ENCODE results near the gene CENPX.

- TF ChIP-seq GLIS3 (CRISPR knock-in tag; IDR thresholded peaks at IDR 0.05): no peak
- TF ChIP-seq CSRNP3 (CRISPR knock-in tag; IDR thresholded peaks at IDR 0.05): no peak
- no peak for TF ChIP-seq TCF4 (CRISPR knock-in tag; IDR thresholded peaks at IDR 0.05; ENCODE audit: borderline replicate concordance)
- TF ChIP-seq OSR1 (CRISPR knock-in tag; IDR thresholded peaks at IDR 0.05): no peak
- TF ChIP-seq ARNTL (CRISPR knock-in tag; IDR thresholded peaks at IDR 0.05; ENCODE audit: borderline replicate concordance, low read depth): no peak
- no peak for TF ChIP-seq ZFP30 (CRISPR knock-in tag; IDR thresholded peaks at IDR 0.05)
- TF ChIP-seq PATZ1 (CRISPR knock-in tag; IDR thresholded peaks at IDR 0.05; ENCODE audit: borderline replicate concordance): no peak
- no peak for TF ChIP-seq TOX (CRISPR knock-in tag; IDR thresholded peaks at IDR 0.05; ENCODE audit: borderline replicate concordance)
- no peak for TF ChIP-seq PPARA (CRISPR knock-in tag; IDR thresholded peaks at IDR 0.05; ENCODE audit: borderline replicate concordance)
- TF ChIP-seq POU6F1 (CRISPR knock-in tag; IDR thresholded peaks at IDR 0.05; ENCODE audit: borderline replicate concordance, low read depth): no peak
- no peak for TF ChIP-seq ESRRG (CRISPR knock-in tag; IDR thresholded peaks at IDR 0.05)
Measured at GRCh38 chr17:81976332-81977210, 46.1 kb downstream of the CENPX start.
